GM21529 (cell line): ENCODE data around the gene E4F1.
"Not testable (repeated sequence)": the region's sequence is repeated elsewhere in the genome, so short reads cannot be mapped to it uniquely, and the experiment has no call there.

ENCODE experiments used
- ATAC-seq: cut with Tn5 transposase; IDR thresholded peaks from one replicate; pipeline ENCODE4 v1.9.1; 2021; ENCODE audit not compliant: unreplicated experiment

Gene E4F1

GRCh38 chr16:2188395-2188794 lies 35.0 kb upstream of the E4F1 start:
- ATAC-seq, result no peak

GRCh38 chr16:2189252-2189893 lies 34.0 kb upstream of the E4F1 start:
- ATAC-seq, result no peak

GRCh38 chr16:2190002-2190658 lies 33.3 kb upstream of the E4F1 start:
- no peak for ATAC-seq

- no peak for ATAC-seq
Observed at GRCh38 chr16:2190659-2191445, 32.5 kb upstream of the E4F1 start.

GRCh38 chr16:2191446-2191706 lies 32.0 kb upstream of the E4F1 start:
- ATAC-seq, result no peak

- no peak for ATAC-seq
Observed at GRCh38 chr16:2194166-2194834, 29.1 kb upstream of the E4F1 start.

GRCh38 chr16:2194852-2195321 lies 28.5 kb upstream of the E4F1 start:
- no peak for ATAC-seq

- no peak for ATAC-seq
Observed at GRCh38 chr16:2195322-2196161, 27.8 kb upstream of the E4F1 start.

GRCh38 chr16:2196162-2196980 lies 27.0 kb upstream of the E4F1 start, which contains the start of gene CASKIN1:
Gene CASKIN1 (minus strand): TSS chr16:2196605. CDS start chr16:2196432, 173 bp downstream.
- ATAC-seq, result no peak

- no peak for ATAC-seq
Observed at GRCh38 chr16:2196981-2197511, 26.3 kb upstream of the E4F1 start.

- no peak for ATAC-seq
Observed at GRCh38 chr16:2197765-2198164, 25.6 kb upstream of the E4F1 start.

- no peak for ATAC-seq
Observed at GRCh38 chr16:2198283-2198682, 25.1 kb upstream of the E4F1 start.

- ATAC-seq, result no peak
Observed at GRCh38 chr16:2199095-2199494, 24.3 kb upstream of the E4F1 start.

- ATAC-seq, result no peak
Observed at GRCh38 chr16:2199621-2200139, 23.7 kb upstream of the E4F1 start.

- ATAC-seq, result no peak
Observed at GRCh38 chr16:2200313-2200712, 23.1 kb upstream of the E4F1 start.

- ATAC-seq, result not testable (repeated sequence)
Observed at GRCh38 chr16:2203119-2203688, 20.2 kb upstream of the E4F1 start.

GRCh38 chr16:2204416-2205103 lies 18.8 kb upstream of the E4F1 start:
- ATAC-seq, result no peak
